Measurements from ENCODE around the gene KRT6C.
"Not testable (repeated sequence)": the region's sequence is repeated elsewhere in the genome, so short reads cannot be mapped to it uniquely, and the experiment has no call there.

KRT6C gene

DNA sequence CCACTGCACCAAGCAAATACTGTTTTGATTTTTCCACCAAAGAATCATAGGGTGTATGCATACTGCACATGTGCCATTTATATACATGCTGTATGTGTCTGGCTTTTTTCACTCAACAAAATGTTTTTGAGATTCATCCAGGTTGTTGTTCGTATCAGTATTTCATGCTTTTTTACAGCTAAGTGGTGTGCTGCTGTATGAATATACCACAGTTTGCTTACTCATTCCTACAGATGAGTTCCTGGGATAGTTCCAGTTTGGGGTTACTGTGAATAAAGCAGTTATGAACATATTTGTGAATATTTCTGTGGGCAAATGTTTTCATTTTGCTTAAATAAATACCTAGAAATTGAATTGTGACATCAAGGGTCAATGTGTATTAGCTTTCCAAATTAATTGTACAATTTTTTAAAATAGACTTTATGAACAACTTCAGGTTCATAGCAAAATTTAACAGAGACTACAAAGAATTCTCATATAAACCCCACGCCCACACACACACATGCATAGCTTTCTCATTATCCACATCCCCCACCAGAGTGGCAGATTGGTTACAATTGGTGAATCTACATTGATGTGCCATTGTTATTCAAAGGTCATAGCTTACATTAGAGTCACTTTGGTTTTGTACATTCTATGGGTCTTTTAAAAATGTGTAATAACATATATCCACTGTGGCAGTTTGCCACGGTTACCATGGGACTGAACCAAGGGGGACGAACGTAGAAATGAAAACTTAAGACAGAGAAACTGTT is 26.4 kb upstream of the KRT6C start:
- no peak for DNase-seq

DNA sequence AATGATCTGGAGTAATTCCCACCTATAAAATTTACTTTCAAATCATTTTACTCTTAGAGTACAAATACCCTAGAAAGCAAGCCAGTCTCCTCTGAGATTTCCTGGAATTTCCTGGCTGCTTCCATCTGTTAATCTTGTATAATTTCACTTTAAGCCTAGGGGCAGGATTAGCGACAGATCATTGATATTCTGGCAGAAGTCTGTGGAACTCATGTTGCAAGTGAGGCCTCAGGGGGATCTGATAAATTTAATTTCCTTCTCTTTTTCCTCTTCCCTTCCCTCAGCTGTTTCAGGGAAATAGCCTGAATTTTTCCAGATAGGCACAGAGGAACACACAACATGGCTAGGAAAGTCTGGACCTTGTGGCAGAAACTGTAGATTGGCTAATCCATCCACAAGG is 25.3 kb upstream of the KRT6C start:
- DNase-seq: no peak

DNA sequence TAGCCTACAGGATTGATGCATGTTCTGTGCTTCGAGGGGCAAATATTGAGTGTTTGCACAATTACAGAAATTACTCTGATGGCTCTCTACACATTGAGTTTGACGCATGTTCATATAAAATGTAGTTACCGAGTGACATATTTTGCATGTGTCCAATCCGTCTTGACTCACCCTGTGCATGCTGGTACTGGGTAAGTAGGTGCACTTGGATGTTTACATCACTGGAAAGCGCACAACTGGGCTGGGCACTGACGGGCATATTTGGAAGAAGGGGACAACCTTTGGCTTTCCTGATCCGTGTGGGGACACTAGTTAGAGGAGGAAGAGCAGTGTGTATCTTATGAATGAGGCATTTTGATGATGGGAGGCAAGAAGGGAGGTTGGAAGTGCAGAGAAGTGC is 24.4 kb upstream of the KRT6C start:
- no peak for DNase-seq

DNA sequence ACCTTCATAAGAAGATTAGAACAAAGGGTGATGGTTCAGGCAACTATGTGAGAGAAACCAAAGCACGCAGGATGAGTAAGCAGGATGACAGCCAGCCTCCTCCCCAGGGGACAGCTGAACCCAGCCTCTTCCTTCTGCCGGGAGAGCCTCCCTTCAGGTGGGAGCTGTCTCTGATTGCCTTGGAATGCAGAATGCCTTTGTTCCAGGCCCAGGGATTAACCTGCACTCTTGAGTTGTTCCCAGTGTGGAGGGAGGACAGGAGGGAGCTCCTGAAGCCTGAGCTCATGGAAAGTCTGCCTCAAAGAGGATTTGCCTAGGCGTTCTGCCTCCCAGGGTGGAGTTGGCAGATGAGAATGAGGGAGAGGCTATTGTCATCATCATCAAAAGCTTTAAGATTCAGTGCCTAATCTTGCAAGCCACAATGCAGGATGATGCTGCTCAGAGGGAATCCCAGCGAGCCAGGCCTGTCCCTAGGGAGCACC is 23.0 kb upstream of the KRT6C start:
- no peak for DNase-seq

DNA sequence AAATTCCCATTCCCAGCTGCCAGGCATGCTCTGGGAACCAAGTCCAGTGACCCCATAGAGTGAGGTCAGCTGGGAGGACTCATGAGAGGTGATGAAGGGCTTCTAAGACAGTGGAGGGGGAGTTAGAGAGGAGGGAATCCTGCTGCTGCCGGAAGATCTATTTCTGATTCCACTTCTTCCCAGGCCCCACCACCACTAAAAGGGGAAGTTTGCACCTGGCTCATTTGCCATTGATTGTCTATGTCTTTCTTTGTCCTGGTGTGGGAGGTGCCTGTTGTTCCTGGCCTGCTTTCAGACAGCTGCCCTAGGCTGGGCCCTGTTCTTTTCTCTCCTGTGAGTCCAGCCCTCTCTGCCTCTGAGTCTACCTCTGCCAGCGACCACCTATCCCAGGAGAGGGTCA is 22.4 kb upstream of the KRT6C start:
- no peak for DNase-seq

DNA sequence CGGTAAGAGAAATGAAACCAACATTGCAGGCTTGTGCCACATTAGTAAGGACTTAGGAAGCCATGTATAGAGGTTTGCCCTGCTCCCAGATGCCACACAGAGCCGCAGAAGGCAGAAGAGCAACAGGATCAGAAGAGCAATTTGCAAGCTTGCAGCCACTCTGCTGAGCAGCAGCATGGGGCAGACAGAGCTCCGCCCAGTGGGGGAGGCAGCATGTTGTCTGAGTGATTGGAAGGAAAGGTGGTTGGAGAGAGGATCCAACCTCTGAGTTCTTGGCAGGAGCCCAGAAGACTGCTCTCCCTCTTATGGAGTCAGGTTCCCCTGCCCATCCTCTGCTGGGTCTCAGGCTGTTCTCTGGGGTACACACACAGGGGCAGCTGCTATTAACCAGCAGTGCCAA is 21.8 kb upstream of the KRT6C start:
- DNase-seq: no peak

DNA sequence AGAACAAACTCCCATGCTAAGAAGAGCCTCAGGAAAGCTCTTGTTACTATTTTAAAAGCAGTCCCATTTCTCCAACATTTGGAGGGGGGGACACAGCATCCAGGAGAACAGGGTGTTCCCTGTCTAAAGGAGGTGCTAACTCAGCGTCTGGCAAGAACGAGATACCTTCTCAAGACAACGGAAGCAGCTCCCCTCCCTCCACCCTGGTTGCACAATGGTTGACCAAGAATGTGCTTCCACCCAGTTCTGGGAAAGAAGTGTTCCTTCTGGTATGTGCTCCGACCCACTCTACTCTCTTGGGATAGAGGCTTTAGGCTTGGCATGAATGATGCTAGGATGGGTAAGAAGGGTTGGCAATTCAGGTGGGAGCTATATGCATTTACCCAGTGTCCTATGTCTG is 20.9 kb upstream of the KRT6C start:
- no peak for DNase-seq

DNA sequence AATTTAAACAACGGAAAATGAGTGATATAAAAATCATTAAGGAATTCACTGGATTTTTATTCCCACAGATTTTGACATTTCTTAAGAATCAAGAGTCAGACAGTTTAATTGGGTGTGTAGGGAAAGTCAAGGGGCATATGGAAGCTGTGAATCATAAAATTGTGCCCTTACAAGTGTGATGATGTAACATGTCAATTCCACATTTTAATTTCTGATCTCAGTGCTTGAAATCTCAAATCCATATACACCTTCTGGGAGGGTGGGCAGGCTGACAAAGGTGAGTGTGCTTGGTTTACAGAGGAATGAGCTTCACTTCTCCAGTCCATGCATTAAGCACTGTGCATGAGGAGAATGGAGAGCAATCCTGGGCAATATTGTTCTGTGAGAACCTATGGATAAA is 20.5 kb upstream of the KRT6C start:
- DNase-seq: no peak

DNA sequence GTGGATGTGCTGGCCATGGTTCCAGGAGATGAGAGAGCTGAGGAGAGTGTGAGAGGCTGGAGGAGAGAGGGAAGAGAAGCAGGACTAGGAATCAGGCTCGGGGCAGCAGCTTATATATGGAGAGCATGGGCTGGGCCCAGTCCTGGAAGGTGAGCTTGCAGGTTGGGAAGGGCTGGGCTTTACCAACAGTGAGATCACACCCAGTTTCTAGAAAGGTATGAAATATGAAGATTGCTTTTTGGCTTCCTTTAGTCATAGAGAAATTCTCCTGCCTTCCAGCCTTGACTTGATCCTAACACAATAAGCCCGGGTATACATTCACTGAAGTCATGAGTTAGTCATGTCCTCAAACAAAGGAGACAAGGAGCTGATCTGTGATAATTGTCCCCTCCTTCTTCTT is 19.6 kb upstream of the KRT6C start, which contains the start of gene KRT6A:
TSS of gene KRT6A (minus strand) at position 86 of the 400 bp plus-strand sequence. CDS start at position 17, 69 bp downstream.
- no peak for DNase-seq

DNA sequence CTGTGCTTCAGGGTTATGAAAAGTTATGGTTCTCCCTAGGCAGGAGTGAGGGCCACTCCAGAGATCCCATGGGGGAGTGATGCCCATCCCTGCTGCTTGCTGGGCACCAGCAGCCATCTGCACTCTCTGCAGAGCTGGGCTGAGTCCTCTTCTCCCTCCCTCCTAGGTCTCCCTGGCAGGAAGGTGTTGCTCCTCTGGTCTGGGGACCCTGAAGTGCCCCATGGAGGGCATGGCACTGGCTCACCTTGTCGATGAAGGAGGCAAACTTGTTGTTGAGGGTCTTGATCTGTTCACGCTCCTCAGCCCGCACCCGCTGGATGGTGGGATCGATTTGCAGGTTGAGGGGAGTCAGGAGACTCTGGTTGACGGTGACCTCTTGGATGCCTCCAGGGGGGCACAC is 18.8 kb upstream of the KRT6C start:
- DNase-seq: not testable (repeated sequence)

DNA sequence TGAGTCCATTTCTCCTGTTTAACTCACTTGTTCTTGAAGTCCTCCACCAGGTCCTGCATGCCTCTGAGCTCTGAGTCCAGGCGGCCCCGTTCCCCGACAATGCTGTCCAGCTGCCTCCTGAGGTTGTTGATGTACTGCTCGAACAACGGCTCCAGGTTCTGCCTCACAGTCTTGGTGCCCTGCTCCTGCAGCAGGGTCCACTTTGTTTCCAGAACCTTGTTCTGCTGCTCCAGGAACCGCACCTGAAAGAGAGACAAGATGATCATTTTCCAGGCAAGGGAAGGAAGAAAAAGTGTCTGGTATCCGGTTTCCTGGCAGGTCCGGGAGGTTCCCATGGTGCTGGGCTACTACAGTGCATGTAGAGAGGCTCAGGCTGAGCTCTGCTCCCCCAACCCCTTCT is 17.9 kb upstream of the KRT6C start:
- not testable (repeated sequence) for DNase-seq

DNA sequence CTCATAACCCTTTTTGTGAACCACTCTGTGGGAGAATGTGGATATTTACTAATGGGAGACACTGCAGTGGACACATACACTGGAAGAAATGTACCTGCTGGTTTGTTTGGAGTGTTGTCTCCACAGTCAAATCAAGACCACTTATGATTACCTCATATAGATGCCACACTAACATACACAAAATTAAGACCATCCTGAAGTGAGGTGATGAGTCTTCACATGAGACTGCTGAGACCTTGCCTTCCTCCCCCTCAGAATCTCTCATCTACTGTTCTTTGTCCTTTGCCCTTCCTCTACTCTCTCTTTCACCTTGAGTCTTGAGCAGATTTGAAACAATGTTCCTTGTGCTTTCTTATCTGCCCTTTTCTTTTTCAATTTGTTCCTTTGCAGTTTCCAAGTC is 15.1 kb upstream of the KRT6C start:
- DNase-seq: no peak

DNA sequence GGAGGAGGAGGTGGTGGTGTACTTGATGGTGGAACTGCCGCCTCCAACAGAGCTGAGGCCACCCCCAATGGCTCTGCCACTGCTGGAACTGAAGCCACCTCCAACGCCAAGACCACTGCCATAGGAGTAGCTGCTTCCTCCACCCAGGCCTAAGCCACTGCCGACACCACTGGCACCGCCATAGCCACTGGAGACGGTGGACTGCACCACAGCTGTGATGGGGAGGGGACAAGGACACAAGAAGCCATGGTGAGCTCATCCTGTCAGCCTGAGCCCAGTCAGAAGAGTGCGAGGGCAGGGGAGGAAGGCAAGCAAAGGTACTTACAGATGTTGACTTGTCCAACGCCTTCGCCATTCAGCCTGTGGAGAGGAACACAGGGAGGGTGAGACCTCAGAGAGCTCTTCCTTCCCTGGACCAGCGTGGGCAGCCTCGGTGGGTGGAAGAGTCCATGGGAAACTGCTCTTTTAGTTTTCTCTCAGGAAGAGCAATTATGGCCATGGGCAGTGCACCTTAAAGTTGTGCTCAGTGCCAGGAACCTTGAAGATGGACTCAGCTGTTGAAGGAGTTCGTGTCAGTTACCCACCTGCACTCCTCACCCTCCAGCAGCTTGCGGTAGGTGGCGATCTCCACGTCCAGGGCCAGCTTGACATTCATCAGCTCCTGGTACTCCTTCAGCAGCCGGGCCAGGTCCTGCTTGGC is 14.3 kb upstream of the KRT6C start:
- not testable (repeated sequence) for DNase-seq

DNA sequence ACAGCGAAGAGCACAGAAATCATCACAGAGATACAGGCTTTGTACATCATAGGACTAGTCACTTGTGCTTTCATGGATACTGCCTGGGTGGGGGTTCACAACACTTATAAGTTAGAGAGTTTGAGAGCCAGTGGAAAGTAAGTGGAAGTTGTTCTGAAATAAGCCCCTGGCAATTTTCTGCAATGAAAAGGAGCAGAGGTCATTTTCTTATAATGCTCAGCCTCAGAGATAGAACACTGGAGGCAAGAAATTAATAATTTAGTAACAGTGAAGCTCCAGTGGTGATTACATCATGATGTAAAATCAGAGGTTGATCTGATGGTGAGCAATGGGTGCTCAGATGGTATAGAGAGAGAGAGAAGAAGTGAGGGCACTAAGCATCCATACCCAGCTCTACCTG is 13.6 kb upstream of the KRT6C start:
- DNase-seq: no peak

DNA sequence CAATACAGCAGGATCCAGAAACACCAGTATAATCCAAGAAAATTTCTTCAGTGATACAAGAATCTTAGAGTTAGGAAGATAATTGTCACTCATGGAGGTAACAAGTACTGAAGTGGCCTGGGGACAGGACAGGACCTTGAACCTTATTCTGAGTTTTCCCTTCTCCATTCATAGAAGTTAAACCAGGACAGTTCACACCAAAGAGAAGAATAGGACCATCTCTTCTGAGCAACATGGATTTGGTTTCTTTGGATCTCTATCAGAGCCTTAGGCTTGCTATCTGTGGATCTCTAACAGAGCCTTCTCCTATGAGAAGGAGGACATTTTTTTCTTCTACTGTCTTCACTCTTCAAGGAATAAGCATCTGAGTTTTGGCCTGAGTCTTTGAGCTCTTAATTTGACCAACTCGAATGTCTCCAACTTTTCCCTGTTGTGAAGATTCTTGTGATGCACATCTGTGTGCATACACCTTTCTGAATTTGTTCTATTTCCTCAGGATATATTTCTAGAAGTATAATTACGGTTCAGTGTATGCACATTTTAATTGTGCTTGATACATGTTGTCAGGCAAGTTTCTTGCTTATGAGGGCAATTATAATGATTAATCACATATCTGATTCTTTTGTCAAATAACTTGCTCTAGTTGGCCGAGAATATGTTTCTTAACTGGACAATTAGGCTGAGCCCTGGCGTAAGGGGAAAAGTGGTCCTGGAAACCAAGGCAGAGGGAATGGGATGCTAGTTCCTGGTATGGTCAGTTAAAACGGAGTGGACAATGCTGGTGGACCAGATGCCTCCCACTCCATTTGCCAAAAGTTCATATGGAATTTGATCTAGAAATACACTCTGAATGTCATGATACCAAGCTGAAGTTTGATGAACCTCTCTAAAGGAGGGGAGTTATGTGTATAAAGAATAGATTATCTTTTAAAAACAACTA is 12.8 kb upstream of the KRT6C start:
- DNase-seq: no peak

DNA sequence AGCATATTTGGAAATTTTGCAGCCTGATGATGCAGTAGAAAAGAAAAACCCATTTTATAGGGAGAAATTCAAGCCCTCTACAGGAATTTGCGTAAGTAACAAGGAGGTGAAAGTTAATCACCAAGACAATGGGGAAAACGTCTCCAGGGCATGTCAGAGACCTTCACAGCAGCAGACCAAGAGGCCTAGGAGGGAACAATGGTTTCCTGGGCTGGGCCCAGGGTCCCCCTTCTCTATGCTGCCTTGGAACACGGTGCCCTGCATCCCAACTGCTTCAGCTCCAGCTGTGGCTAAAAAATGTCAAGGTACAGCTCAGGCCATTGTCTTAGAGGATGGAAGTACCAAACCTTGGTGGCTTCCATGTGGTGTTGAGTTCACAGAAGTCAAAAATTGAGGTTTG is 6.5 kb upstream of the KRT6C start:
- no peak for DNase-seq

DNA sequence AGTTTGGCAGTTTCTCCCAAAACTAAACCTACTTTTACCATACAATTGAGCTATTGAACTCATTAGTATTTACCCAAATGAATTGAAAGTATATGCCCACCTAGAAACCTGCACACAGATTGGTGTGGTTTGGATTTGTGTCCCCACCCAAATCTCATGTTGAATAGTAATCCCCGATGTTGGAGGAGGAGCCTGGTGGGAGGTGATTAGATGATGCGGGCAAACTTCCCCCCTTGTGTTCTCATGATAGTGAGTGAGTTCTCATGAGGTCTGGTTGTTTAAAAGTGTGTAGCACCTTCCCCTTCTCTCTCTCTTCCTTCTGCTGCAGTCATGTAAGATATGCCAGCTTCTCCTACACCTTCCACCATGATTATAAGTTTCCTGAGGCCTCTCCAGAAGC is 4.0 kb upstream of the KRT6C start:
- no peak for DNase-seq

DNA sequence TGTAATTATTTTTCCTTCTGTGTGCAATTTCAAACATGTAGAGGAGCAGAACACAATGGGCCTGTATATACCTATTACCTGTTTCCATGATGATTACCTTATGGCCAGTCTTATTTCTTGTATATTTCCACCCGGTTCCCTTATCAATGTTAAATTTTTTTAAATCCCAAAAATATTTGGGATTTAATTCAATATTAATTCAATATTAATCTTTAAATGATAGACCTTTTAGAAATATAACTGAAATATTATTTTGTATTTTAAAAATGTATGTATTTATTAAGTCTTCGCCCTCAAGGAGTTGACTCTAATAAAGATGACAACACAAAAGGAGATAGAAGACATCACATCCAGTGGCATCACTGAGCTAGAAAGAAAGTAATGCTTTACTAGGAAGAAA is 607 bp upstream of the KRT6C start:
- DNase-seq: no peak

DNA sequence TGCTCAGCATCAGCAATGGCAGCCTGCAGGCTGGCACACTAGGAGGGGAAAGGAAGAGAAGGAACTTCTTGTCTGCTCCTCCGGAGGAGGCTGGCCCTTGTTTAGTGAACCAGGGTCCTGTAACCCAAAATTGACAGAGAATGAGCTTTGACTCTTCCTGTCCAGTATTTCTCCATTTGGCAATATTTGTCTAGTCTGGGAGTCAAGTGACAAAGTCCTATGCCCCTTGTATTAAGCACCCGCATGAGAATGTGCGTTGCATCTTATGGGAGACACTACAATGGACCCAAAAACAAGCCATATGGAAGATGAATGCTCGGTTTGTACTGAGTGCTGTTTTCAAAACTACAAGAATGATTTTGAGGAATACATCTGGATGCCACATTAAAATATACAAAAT is 3.8 kb downstream of the KRT6C start:
- no peak for DNase-seq

DNA sequence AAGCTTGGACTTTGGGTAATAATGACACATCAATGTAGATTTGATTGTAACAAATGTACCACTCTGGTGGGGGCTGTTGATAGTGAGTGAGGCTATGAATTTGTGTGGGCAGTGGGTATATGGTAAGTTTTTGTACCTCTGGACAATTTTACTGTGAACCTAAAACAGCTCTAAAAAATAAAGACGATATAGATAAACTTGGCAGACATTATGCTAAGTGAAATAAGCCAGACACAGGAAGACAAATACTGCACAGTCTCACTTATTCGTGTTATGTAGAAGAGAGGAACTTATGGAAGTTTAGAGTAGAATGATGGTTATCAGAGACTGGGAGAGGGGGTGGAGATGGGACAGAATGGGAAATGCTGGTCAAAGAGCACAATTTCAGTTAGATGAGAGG is 8.7 kb downstream of the KRT6C start:
- no peak for DNase-seq

DNA sequence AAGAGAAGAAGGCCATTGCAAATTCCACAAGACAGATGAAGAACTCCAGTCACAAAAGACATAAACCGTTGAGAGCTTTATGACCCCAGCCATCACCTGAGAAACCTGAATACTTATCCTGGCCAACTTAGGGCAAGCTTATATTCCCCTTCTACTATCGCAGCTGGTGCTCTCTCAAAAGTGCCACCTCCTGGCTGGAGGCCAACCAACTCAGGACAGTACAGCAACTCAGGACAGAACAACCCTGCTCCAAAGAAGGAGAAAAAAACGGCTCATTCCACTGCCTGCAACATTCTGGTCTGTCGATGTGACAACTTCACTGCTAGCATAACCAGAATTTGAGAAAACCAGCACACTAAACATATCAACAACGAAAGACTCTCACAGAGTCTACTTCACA is 11.9 kb downstream of the KRT6C start:
- DNase-seq: no peak

DNA sequence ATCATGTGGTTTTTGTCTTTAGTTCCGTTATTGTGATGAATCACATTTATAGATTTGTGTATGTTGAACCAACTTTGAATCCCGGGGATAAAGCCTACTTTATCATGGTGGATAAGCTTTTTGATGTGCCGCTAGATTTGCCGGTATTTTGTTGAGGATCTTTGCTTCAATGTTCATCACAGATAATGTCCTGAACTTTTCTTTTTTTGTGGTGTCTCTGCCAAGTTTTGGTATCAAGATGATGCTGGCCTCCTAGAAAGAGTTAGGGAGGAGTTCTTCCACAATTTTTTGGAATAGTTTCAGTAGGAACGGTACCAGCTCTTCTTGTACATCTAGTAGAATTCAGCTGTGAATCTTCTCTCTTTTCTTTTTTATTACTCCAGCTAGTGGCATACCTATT is 14.7 kb downstream of the KRT6C start:
- DNase-seq: no peak

DNA sequence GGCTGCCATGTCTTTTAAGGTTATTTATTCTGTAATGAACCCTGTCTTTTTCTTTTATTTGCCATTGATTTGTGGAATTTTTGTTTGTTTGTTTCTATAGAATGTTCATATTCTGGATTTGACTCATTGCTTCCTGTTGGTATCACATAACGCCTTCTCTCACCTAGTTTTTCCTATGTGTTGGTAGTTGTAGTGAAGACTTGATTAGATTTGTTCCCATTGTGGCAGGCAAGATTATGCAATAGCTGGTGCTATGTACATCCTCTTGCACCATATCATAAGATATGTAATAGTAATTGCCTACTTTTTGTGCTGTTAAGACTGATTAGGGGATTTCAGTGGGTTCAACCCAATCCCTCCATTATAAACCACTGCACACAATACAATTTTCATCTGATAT is 17.8 kb downstream of the KRT6C start:
- DNase-seq: no peak
